ENCODE measurements around the gene ANXA10.
"Not testable (repeated sequence)": the region's sequence is repeated elsewhere in the genome, so short reads cannot be mapped to it uniquely, and the experiment has no call there.

ANXA10 gene, protein sequence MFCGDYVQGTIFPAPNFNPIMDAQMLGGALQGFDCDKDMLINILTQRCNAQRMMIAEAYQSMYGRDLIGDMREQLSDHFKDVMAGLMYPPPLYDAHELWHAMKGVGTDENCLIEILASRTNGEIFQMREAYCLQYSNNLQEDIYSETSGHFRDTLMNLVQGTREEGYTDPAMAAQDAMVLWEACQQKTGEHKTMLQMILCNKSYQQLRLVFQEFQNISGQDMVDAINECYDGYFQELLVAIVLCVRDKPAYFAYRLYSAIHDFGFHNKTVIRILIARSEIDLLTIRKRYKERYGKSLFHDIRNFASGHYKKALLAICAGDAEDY

DNA sequence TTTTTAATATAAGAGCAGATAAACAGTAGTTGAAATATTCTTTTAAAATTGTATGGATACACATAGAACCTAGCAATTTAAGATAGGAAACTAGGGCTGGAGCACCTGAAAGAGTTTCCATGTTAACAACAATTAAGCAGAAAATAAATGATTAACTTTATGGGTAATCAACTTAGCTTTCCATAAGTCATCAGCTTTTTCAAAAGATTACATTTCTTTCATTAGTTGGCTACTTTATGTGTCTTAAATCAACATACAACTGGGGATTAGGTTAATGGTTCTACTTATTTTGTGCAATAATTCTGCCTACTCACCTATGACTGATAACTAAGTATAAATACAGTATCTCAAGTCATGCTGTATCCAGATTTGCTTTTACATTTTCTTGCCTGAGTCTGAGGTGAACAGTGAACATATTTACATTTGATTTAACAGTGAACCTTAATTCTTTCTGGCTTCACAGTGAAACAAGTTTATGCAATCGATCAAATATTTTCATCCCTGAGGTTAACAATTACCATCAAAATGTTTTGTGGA, at the start of gene ANXA10:
Gene ANXA10, plus strand, starts transcription at position 362 of the 537 bp plus-strand sequence. Its CDS starts 164 bp downstream, at position 526.
- no peak for DNase-seq

DNA sequence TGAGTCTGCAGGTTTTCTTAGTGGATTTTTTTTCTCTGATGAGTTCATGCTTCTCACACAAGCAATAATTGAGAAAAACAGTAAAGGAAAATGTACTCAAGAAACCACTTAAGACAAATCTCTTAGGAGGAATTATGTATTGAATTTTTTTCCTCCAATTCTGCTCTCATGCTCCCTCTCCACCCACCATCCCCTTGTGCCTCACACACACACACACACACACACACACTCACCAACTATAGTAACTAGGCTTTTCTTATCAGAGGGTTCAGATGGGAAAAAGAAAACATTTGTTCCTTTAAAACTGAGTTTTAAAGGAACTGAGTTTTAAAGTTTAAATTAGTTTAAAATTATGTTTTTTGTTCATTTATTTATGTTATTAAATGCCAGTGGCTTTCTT, 47.0 kb upstream of the ANXA10 start:
- DNase-seq = no peak

DNA sequence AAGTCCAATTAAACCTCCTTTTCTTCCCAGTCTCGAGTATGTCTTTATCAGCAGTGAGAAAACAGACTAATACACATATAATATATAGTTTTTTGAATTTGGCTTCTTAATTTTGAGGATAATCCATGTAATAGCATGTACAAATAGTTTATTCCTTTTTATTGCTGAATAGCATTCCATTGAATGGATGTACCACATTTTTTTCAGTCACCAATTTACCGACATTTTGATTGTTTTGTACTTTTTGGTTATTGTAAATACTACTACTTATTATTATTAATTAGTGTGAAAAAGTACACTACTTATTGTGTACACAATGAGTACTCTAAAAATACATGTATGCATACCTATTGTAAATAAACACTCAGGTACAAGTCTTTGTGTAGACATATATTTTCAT, 42.3 kb upstream of the ANXA10 start:
- DNase-seq = no peak

DNA sequence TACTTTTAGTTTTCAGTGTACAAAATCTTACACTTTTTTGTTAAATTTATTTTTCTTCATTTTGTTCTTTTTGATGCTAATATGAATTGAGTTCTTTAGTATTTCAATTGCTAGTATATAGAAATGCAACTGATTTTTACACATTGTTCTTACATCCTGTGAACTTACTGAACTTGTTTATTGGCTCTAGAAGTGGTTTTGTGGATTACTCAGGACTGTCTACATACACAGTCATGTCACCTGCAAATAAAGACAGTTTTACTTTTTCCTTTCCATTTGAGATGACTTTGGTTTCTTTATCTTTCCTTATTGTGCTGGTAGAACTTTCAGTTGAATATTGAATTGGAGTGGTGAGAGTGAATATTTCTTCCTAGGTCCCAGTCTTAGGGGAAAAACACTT, 40.8 kb upstream of the ANXA10 start:
- no peak for DNase-seq

DNA sequence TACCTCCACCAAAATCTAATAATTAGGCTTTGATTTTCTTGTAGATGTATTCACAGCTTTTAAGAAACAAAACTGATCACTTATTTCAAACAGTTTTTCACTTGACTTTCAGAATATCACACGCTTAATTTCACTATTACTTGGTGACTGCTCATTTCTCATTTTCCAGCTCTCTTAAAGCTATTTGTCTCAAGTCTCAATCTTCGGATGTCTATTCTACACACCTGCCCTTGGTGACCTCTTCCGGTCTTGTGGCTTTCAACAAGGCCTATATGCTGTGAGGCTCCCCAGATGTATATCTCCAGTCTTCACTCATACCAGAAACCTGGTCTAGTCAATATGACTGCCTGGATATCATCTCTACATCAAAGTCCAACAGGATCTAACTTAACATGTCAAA, 34.9 kb upstream of the ANXA10 start:
- DNase-seq = no peak

DNA sequence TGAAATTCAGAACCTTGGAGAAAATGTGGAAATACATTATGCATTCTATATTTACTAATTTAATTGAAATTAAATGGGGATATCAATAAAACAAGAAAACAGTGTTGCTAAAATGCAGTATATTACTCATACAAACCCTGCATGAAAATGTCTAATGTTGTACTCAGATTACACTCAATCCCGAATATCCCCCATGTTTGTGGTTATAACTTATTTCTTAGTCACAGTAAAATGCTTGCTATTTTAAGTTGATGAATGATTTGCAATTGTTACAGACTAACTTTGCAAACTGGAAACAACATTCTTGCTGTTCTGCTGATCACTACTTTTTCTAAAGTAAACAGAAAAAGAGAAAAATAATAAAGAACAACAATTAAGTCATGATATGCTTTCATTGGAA, 33.1 kb upstream of the ANXA10 start:
- DNase-seq = no peak

DNA sequence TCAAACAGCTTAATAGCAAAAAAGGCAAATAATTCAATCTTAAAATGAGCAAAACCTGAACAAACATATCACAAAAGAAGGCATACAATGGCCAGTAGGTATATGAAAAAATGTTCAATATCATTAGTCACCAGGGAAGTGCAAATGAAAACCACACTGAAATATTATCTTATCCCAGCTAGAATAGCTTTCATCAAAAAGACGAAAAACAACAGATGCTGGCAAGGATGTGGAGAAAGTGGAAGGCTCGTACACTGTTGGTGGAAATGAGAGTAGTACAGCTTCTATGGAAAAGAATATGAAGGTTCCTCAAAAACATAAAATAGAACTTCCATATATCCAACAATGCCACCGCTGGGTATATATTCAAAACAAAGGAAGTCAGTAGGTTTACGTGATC, 29.3 kb upstream of the ANXA10 start:
- DNase-seq = no peak

DNA sequence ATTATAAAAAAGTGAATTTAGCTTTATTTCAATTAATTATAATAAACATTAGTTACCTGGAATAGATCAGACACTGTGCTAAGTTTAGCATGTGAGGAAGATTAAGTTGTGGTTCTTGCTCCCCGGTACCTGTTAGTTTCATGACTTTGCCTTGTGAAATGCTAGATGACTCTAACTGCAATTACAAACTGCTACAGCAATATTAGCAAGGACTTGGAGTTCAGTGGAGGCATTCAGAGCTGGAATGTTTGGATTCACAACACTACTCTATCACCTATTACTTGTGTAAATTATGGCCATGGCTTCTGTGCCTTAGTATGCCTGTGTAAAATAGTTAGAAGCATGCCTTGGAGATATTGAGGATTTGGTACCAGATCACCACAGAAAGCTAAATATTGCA, 21.4 kb upstream of the ANXA10 start:
- DNase-seq = no peak

DNA sequence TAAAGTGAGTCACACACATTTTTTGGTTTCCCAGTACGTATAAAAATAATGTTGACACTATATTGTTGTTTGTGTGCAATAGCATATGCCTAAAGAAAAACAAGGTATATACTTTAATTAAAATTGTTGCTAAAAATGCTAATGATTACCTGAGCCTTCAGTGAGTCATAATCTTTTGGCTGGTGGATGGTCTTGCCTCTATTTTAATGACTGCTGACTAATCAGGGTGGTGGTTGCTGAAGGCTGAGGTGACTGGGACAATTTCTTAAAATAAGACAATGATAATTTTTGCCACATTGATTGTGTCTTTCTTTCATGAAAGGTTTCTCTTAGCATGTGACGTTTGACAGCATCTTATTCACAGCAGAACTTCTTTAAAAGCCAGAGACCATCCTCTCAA, 21.0 kb upstream of the ANXA10 start:
- DNase-seq = no peak

DNA sequence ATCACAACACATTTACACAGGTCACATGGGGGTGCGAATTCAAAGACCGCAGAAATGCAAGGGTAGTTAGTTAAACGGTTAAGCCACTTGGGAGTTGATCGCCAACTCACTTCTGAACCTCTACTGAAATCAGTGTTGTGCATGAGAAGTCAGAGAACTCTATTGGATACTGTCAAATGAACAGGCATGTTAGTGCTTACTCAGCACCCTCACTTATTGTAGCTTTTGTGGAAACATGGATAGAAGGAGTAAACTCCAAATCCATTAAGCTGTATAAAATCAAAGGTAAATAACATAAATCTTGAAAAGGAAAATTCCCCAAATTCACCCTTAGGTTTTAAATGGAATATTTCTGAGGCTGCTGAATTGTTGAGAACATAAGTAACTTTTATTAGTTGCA, 17.5 kb upstream of the ANXA10 start:
- DNase-seq = no peak

DNA sequence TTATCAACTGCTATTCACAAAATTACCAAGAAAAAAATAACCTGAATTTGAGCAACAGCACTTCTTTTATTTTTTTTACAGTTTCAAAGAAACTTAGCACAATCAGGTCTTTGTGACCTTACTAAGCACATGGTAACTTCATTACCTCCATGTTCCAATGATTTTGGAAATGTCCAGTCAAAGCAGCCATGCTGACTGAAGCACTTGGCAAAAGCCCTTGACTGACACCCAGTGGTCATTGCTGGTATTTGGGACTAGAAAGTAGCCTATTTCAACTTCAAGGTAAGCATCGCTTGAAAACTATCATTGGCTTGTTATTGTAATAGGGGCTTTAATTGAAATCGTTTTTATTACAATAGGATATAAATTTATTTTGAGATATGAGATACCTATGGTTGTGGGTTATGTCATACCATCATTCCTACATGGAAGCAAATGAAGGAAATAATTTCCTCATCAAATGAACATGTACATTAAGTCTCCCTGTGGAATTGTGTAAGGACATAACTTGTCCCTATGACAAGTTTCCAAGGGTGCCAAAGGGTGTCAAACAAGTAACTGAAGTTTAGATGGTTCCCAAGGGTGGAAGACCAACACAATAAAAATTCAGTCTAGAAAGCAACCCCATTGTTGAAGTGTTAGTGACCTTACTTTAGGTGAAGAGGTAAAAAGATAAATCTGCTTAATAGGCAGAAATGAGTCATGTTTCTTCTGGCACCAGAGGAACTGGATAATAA, 15.2 kb upstream of the ANXA10 start:
- DNase-seq = no peak

DNA sequence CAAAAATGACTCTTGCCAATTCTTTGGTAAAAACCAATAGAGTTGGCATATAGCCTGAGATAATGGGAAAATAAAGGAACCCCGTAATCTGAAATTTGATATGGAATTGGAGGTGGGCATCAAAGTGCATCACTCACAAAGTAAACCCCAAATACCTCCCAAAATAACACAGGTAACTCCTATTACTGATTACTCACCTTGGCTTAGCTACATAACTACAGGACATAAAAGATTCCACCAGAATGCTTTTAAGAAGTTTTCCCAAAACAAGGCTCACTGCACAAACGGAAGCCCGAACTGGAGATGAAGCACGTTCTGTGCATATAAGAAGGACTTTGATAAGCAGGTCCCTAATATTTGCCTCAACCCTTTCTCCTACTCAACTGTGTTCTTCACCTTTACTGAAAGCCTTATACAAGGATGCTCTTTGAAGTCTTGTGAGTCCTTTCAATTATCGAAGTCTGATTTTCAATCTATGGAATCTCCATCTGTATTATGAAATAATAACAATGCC, 14.6 kb upstream of the ANXA10 start:
- no peak for DNase-seq

DNA sequence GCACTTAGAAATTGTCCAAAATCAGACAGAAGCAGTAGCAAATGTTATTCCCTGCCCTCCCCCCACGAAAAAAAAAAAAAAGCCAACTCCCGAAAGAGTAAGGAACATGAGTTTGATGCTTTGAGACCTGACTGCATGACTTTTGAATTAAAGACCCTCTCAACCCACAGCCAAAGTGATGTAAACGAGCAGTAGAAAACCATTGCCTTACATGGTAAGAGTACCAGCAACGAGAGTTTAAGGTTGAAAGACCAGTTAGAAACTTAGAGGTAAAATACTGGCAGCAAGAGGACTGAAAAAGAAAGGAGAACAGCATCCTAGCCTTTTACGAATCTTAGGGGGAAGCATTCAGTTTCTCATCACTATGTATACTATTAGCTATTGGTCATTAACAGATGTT, 10.0 kb upstream of the ANXA10 start:
- DNase-seq = no peak

DNA sequence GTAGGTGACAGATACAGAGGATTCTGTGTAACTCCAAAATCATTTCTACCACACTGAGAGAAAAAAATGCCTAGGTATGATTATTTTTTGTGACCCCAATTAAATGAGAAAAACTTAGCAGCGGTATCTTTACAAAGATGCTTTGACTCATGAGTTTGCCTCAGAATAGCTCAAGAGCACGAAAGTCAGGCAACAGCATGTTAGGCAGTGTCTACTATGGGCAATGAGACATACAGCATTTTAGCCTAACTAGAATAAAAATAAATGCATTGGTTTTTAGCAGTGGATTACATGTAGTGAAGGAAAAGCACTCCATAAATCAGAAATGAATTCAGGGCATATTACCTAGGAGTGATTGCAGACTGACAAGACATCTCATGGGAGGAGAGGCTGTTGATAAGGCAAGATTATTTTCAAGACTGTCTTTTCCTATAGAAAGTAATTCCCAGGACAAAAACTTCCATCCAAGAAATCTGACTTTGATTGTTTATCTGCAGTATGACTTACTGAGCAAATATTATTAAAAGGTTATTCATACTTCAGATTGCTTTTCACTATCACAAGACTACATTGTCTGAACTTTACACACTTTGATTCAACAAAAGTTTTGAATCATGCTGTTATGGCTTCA, 3.6 kb downstream of the ANXA10 start:
- DNase-seq = no peak

DNA sequence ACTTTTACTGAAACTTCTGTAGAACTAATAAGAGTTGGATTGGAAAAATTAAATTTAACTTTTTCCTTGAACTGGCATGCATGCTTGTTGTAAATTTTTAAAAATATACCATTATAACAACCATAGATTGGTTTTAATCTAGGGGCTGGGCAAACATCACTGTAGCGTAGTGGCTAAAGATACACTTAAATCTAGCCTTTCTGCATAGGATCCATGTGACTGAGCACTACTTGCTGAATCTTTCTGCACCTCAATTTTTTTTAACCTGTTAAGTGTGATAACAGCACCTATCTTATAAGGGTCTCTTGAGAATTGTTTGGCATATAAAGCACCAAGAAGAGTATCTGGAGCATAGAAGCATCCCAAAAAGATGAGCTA, 4.1 kb downstream of the ANXA10 start:
- DNase-seq = no peak

DNA sequence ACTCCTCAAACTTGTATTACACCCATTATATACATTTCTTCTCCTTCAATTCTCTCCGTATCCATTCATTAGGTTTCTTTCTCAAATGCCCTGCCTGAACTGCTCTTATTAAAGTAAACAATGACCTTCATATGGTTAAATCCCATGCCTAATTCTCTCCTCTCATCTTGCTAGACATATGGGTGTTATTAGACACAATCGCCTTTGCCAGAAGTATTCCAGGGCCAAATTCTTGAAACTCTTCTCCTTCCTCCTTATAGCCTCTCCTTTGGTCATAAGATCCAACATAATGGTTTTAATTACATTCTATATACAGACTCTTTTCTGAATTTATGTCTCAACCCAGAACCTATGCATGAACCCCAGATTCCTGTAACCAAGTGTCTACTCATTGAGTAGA, 4.8 kb downstream of the ANXA10 start:
- DNase-seq = no peak

DNA sequence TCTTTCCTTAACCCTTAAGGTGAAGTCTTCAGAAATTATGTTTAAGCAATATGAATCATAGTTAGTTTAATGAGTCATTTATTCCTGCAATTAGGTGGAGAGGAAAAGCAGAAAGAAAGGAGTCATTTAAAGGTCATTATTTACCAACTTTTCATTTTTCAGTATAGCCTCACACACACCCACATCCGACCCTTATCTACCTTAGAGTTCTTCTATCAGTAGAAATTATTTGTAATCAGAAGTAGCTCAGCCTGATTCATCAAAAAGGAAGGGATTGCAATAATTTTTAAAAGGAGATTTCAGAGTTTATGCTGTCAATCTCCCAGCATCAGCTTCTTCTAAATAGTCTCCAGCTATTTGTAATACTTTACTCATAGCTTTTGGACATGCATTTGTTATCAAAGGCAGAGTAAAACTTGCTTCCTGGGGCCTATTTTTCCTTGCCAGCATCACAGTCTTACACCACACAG, 5.9 kb downstream of the ANXA10 start:
- no peak for DNase-seq

DNA sequence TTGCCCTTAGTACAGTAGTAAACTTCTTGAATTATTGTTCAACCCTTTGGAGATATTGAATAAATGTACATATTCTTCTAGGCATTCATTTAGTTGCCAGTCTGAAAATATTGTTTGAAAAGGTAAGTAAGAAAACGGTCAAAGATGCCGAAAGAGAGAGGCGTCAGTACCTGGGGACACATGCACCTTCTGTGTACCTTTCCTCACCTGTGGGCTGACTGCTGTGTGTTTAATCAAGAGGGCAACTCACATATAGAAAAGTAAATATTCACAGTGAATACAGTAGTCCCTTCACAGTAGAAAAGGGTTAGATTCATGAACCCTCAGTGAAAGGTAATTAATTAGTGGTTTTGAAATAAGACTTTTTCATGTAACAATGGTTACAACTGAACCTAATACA, 6.9 kb downstream of the ANXA10 start:
- DNase-seq = no peak

DNA sequence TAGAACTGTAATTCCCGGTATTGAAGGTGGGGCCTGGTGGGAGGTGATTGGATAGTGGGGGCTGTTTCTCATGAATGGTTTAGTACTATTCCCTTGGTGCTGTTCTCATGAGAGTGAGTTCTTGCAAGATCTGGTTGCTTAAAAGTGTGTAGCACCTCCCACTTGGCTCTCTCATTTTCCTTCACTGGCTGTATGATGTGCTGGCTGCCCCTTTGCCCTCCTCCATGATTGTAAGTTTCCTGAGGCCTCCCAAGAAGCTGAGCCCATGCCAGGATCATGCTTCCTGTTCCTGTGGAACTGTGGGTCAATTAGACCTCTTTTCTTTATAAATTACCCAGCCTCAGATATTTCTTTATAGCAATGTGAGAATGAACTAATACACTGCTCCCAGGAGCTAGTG, 8.7 kb downstream of the ANXA10 start:
- no peak for DNase-seq

DNA sequence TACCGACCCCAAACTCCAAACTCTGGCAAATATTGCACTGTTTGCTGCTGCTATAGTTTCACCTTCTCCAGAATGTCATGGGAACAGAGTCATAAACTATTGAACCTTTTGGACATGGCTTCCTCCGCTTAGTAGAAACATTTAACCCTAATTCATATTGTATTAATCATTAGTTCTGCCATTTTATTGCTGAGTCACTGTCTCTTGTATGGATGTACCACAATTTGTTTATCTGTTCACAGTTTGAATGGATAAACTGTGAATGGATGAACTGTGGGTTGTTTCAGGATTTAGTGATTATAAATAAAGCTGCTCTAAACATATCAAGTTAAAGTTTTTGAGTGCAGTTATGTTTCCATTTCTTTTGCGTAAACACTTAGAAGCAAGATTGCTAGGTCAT, 10.1 kb downstream of the ANXA10 start:
- no peak for DNase-seq

DNA sequence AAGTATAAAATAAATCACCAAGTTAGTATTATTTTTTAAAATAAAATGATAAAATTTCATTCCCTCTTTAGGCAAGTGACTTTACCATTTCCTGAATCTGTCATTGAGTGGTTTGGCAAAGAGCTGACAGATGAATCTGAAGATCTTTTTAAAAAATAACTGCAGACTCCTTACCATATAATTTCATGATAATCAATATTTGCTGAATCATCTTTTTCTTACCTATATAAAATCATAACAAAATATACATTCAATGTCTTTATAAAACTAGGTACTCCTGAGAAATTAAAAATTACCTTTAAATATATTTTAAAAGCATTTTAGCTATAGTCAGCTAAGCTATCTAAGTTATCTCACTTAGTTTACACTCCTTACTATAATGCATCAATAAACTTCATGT, 17.2 kb downstream of the ANXA10 start:
- DNase-seq = no peak

DNA sequence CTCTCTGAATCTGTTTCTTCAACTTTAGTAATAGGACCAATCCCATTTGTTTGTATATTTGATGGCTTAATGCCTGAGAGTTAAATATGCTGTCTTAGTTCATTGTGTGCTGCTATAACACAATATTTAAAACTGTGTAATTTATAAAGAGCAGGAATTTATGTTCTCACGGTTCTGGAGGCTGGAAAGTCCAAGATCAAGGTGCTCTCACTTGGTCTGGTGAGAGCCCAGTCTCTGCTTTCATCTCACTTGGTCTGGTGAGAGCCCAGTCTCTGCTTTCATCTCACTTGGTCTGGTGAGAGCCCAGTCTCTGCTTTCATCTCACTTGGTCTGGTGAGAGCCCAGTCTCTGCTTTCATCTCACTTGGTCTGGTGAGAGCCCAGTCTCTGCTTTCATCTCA, 20.7 kb downstream of the ANXA10 start:
- not testable (repeated sequence) for DNase-seq

DNA sequence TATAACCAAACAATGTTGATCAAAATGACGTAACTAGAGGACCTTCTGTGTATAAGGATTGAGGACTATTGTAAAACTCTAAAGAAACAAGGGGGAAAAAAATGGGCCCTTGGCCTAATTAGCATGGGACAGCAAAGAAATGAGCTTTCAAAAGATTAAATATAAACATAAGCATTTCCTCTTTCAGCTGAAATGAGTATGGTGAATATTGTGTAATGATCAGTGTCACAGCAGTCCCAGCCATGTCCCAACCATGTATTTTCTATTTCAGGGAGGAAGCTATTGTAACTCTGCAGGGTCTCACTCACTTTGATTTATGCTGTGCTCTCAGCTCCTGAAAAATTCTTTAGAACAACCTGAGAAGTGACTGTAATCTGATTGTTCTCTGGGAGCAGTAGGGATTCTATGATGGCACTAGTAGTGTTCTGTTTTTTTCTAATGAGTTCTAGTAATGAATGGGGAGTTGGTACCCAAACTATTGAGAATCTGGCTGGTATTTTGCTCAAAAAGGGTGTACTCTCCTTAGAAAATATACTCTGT, 25.8 kb downstream of the ANXA10 start:
- no peak for DNase-seq

All from activated T-cell treated with anti-CD3 and anti-CD28 coated beads, Interleukin-2, amount 50 U/mL, for 1 hour (primary cell).